DMS 273 (cell line): Measurements from ENCODE around the gene MSL1.
A peak's percentile ranks its signal among the peaks of the same experiment; 100 is the strongest.

Experiments used
- DNase-seq: peaks from one replicate; lab custom pipeline; 2025; ENCODE audit not compliant: unreplicated experiment; lab: John Stamatoyannopoulos, UW

Gene MSL1

DNA sequence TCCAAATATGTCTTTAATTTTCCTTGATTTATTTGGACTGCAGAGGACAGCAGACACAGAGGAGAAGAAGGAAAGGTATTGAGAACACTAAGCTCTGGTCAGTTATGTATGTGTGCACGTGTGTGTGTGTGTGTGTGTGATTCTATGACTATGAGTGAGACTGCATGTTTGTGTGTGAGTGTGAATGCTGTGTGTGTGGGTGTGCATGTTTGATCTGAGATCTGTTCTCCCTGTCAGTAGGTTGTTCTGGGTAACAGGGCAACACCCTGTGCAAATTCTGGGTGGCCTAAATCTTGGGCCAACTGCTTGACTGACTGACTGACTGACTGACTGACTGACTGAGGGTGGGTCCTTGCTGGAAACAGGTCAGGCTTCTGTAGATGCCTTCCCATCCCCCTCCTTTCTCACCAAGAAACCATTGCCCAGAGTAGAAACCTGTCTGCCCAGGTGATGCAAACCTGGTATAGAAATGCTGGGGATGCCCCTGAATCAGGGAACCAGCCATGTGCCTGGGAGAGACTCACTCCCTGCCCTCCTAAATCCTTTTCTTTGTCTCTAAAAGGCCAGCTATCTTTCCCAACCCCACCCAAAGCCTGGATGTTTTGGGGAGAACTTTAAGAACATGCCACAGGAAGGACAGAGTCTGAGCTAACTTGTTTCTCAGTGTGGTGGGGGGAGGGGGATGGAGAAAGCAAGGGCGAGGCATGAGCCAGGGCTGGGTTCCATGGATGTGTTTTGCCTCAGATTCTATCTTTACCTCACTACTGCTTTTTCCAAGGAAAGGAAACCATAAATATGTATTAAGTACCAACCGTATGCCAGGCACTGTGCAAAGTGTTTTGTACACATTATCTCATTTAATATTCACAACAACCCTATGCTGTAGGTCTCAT is 16.9 kb upstream of the MSL1 start:
- DNase-seq: no peak

DNA sequence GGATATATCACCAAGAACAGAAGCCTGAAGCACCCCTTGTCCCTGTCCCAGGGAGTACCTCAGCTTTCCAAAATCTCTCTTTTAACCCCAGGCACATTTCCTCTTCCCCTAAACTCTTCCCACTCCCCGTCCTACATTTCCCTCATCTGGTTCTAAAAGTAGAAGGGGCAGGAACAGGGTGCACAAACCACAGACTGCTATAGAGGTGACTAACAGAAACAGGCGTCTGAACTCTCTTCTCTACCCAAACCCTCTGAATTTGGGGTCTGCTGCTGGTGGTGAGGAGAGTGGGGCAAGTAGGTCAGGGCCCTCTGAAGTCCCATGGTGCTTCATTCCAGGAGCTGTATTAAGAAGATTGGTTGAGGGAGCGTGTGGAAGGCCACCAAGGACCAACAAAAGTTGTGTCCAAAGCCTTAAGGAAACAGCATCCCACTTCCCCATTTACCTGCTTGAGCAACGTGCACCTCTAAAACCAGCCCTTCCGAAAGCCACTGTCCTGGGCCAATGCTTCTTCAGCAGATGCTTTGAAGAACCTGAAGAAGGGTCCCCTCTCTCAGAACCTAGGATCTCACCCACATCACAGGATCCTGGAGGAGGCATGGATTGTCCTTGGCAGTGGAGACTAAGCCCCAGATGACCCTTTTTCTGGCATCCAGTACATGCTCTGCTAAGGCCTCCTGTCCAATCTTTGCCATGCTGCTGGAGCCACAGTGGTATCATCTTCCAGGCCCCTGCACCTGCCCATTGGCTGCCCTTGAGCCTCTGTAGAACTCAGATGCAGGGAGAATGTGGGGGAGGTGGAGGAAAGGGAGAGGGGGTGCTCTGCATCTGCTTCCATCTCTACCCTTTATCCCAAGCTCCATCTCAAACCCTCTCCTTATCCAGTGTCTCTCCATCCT is 15.7 kb upstream of the MSL1 start:
- no peak for DNase-seq

DNA sequence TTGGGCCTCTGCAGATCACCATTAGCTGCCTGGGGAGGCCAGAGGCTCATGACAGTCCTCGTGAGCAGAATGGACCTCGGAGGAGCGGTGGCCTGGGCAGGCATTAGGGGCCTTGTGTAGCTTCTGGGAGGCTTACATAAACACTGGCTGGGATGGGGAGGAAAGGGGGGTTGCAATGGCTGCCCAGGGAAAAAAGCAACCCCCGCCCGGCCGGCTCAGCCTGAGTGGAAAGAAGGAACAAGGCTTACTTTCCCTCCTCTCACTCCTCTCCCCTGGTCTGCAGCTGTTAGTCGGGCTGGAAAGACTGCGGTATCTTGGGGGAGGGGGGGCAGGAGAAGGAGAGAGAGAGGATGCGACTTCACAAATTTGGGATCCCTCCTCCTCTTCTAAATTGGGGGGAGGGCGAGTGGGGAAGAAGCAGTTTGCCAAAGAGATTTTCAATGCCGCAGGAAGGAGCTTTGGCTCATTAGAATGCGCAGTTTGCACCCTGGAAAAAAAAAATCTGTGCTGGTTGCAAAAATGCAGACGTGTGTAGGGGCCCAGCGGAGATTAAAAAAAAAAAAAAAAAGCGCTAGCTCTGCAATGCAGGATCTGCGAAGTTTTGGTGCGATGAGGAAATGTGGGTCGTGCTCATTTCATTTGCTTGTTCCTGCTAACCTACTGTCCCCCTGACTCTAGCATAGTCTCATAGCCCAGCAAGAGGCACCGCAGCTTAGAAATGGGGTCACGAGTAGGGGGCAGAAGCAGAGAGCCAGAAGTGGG is 14.8 kb upstream of the MSL1 start:
- DNase-seq: no peak

DNA sequence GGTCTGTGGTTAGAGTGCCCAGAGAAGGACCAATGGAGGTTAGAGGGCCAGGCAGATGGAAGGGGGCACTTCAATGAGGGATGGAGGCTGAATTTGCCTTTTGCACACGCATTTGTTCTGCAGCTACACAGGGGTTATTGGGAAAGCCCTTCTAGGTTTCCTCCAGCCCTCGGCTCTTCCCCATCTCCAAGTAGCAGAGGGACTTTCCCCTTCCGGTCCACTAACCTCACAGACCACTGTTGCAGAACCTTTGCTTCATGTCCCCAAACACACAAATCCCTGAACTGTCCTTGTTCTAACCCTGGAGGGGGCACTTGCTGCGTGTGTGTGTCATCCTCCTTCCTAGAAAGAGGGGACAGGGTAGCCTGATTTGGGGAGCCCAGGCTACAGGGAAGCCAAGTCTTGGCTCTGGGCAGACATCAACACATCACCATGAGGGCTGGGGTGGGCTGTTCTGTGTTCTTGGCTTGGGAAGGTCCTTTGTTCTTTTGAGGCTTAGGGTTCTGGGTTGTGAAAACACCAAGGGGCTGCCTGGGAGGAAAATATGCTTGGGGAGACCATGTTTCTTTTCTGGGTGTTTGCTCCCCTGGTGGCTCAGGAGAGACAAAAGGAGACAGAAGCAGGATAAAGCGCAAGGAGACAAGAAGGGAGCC is 14.1 kb upstream of the MSL1 start:
- no peak for DNase-seq

DNA sequence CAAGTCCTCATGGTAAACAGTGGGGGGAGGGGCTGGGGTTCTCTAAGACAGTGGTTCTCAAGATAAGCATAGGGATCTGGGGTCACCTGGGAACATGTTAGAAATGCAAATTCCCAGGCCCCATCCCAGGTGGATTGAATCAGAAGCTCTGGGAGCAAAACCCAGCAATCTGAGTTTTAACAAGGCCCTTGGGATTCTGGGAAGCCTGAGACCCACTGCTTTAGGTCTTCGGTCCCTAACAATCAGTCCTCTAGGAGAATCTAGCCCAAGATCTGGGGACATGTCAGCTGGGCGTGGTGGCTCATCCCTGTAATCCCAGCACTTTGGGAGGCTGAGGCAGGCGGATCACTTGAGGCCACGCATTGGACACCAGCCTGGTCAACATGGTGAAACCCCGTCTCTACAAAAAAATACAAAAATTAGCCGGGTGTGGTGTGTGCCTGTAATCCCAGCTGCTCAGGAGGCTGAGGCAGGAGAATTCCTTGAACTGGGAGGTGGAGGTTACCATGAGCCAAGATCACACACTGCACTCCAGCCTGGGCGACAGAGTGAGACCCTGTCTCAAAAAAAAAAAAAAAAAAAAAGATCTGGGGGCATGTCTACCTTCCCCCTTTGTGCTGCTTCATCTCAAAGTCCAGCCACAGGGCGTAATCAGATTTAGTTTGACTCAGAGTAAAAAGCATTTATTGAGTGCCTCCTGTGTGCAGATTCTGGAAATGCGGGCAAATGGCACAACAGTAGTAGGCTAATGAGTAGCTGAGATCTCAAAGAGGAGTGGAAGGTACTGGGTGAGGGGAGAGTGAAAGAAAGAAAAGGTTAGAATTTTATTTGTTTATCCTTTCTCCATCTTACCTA is 12.6 kb upstream of the MSL1 start:
- peak; percentile 52 for DNase-seq

DNA sequence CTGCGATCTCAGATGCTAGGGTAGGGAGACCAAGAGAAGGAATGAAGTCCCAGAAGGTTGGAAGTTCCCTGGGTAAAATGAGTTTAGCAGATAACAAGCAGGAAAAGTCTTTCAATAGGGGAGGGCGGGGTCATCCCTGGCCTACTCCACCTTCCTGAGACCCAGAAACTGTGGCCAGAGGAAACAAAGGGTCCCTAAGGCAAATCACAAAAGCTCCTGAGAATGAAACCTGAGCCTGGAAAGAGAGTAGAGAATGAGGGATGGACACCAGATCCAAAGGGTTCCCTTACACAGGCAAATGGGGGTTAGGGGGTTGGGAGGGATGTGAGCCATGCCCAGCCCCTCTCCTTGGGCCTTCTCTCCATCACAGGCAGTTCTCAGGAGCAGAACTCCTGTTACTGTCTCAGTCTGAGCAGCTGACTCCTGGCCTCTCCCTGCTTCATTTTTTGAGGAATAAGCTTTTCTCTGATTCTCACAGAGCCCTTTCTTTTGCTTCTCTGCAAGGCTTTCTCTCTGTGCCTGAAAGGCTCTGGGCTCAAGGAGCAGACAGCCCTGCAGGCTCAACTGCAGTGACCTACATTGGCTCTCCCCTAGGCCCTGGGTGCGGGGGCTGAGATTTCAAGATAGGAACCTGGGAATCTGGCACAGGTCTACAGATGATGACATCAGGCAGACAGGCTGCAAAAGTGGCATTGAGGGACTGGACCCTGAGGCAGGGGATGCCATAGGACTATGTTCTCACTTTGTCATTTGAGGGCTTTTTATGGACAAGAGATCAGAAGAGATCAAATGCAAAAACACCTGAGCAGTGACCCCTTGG is 11.5 kb upstream of the MSL1 start:
- no peak for DNase-seq

DNA sequence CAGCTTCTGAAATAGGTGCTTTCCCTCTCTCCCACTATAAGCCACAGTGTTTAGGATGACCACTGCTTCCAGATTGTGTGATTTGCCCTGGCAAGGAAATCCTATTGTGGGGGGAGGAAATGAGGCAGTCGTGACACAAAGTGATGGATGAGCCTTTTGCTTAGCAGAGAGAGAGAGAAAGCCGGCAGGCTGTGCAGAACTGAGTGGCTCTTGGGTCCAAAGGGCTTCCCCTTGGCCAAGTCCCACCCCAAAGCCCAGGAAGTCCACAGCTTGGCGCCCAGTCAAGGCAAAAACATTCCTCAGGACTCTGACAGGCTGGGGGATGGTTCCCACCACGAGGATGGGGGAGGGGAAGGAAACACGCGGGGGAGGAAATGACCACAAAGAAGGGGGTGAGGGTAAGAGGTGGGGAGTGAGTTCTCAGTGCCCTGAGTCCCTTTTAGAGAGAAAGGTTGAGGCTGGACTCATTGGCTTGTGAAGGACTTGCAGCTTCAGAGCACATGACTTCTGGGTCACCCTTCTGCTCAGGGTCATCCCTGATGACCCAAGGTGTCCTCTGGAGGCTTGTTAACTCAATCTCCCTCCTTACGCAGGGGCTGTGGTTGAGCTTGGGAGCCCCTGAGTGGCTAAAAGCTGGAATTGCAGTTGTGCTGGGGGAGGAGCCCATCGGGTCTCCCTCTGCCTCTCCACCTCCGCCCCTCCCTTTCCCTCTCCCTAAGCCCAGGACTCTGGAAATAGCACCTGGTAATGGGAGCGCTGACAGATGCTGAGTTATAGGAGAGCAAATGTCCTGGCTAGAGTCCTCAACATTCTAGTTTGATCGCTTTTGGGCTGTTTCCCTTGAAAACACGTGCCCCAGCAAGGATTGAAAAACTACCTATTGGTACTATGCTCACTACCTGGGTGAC is 10.3 kb upstream of the MSL1 start:
- DNase-seq: peak; percentile 97

DNA sequence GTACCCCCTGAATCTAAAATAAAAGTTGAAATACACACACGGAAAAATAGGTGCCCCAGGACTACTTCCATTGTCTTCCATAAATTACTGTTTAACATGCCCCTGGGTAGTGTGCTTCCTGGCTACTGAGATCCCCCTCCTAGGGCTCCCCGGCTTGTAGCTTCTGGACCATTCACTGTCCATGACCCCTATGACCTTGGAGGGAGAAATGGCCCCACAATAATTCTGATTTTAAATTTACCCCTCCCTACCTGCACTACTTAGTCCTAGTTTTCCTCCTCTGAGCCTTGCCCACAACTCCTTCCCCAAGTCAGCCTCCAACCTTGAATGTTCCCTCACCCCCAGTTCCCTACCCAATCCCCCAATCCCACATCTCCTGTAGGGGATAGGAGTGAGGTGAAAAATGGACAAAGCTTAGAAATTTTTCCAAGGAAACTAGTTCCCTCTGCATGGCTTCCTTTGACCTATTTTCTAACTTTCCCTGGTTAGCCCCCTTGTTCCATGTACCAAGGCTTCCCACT is 9.5 kb upstream of the MSL1 start:
- no peak for DNase-seq

DNA sequence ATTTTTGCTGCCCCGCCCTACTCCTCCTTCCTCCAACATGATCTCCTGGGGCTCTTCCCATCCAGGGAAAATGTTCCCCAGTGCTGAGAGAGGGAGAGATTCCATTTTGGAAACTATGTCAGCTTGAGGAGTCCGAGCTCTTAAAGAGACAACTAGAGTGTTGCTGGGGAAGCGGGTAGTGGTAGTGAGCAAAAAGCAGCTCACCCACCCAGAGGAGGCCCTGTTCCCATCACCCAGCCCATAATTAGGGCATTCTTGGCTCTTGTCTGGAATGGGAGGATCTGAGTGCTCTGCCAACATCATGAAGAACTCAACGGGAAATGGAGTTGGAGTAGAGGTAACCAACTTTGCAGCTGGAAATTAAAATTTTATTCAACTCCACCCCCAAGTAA is 9.1 kb upstream of the MSL1 start:
- no peak for DNase-seq

DNA sequence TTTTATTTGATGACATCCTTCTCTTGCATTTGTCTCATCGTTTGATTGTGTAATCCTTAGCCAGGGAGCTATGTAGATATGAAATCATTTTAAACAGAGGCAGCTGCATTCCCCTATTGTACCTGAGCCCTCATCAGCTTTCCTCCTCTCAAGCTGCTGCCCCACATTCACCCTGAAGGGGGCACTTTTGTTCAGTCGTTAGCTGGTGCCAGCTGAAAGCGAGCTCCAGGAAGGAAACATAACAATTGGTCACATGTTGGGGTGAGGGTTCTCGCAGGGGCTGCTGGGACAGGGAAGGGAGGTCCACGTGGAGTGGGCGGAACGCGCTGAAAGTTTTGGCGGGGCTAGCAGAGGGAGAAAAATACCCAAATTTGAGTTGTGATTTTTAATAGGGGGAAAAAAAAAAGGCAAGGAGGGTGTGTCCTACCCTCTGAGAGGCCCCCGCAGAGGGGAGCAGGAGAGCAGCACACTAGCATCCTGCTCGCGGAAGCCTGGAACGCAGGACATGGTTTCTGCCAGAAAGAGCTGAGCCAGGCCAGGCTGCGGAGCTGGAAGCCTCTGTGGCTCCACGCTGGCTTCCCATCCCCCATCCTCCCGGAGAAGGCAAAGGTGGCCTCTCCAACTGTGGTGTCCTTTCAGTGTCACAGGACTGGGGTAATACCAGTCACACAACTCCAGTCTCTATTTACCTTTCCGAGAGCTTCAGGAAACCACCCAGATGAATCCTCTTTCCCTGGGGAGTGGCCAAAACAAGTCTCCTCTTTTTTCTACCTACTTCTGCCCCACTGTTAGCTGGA is 8.5 kb upstream of the MSL1 start:
- peak; percentile 98 for DNase-seq

DNA sequence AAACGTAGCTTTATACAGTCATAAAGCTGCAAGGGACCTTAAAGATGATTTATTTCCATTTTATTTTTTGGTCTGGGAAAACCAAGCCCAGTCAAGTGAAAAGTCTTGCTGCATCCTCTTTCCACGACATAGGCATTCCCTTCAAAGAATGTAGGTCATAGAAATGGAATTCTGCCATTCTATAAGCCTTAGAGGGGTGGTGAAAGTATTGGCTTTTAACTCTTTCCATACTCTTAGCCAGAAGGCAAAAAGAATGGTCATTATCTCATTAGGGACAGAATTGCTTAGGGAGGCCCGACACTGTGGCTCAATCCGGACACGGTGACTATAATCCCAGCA is 7.9 kb upstream of the MSL1 start:
- DNase-seq: no peak

DNA sequence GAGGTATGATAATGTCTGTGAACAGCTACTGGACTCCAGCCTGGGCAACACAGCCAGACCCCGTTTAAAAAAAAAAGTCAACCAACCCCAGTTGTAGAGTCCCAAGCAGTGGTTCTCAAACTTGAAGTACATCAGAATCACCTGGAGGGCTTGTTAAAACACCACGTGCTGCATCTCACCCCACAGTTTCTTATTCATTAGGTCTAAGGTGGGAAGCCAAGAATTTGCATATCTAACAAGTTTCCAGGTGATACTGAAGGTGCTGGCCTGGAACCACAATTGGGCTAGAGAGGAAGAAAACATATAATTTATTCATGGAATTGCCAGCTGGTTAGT is 6.7 kb upstream of the MSL1 start:
- no peak for DNase-seq

DNA sequence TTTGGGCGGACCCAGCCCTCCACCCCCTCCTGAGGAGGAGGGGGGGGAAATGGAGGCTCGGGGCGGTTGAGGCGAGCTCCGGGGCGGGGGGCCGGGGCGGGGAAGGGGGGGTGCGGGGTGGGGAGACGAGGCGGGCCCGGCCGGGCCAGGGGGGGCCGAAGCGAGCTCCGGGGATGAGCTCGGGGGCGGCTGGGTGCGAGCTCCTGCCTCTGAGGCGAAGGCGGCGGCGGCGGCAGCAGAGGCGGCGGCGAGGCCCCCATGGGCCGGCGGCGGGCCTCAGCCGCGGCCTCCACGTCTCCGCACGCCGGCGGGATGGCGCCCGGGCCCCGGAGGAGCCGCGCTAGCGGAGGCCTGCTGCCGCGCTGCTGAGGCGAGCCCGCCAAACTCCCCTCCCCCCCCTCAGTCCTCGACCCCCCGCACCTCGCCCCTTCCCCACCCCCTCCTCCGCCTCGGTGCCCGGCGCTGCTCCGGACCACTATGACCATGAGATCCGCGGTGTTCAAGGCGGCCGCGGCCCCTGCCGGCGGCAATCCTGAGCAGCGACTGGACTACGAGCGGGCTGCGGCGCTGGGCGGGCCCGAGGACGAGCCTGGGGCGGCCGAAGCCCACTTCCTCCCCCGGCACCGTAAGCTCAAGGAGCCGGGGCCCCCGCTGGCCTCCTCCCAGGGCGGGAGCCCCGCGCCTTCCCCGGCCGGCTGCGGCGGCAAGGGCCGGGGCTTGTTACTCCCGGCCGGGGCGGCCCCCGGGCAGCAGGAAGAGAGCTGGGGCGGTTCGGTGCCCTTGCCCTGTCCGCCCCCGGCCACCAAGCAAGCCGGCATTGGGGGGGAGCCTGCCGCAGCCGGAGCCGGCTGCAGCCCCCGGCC is 596 bp downstream of the MSL1 start:
- peak; percentile 68 for DNase-seq

DNA sequence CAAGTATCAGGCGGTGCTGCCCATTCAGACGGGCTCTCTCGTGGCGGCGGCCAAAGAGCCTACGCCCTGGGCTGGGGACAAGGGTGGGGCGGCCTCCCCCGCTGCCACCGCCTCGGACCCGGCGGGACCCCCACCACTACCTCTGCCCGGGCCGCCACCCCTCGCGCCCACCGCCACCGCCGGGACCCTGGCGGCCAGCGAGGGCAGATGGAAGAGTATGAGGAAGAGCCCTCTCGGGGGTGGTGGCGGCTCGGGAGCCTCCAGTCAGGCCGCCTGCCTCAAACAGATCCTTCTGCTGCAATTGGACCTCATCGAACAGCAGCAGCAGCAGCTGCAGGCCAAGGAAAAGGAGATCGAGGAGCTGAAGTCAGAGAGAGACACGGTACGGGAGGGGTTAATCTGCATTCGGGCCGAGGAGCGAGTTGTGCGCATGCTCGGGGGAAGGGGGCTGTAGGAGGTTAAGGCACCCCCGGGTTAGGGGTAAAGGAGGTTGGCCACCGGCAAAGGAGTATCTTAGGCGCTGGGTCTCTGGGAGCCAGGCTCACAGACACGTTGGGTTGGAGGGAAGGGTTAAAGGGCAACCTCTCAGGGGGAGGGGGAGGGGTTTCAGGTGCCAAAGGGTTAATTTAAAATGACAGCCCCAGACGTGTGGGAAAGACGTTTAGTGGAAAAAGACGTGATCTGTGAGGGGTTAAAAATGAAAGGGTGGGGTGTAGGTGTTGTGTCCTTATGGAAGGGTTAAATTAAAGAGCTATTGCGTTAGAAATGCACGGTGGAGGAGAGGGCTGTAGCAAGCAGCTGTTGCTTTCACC is 1.4 kb downstream of the MSL1 start:
- DNase-seq: peak; percentile 80

DNA sequence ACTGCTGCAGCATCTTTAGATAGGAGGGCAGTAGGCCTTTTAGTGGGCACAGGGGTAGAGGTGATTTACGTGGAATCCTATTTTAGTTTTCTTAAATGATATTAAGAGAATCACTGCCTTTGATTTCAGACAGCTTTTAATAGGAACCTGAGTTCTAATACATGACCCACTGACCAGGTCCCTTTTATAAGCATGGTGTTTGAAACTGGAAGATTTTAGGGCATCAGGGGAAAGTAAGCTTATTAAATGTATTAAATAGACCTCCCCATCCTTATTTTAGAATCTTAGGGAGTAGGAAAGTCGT is 2.0 kb downstream of the MSL1 start:
- DNase-seq: no peak
